GM21619 (cell line): ENCODE data around the gene TPP2.

Experiments used
- ATAC-seq: cut with Tn5 transposase; IDR thresholded peaks from one replicate; pipeline ENCODE4 v1.9.1; 2021; ENCODE audit not compliant: unreplicated experiment

Gene TPP2

DNA sequence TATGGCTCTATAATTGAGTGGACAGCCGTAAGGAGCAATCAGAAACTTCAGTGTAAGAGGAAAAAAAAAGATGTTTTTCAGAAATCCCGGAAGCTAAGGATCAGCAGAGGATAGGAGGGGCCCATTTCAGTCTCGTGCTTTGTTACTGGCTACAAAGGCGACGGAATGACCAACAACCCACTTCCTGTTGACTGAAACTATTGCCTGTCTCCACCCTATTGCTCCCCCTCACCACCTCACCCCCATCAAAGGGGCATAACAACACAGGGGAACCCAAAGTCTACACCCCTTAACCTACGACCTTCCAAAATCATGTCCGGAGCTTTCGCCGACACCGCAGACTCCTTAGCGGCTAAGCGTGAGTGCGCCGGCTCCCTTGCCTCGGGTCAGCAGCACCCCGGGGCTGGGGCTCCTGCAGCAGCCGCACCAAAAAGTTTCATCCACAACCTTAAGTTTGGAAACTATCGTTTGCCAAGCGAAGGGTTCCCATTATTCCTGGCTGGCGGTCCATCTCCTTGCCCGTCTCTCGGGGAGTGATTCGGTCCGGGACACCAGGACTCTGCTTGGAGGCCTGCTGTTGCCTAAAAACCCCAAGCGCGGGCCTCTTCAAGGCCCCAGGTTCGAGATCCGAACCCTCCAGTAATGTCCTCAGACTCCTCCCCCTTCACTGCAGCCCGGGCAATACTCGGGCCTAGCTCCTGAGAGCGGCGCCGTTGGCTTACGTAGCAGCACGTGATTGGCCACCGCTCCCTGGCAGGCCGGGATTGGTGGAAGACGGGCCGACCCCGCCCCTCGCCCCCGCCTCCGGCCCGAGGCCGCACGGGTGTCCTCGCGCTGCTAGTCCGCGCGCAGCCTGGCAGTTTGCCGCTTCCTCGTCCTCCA lies at the start of gene TPP2:
Gene TPP2 (plus strand): TSS at position 840 of the 882 bp plus-strand sequence. CDS start 53 bp downstream, outside the sequence.
- peak; percentile 72 for ATAC-seq

DNA sequence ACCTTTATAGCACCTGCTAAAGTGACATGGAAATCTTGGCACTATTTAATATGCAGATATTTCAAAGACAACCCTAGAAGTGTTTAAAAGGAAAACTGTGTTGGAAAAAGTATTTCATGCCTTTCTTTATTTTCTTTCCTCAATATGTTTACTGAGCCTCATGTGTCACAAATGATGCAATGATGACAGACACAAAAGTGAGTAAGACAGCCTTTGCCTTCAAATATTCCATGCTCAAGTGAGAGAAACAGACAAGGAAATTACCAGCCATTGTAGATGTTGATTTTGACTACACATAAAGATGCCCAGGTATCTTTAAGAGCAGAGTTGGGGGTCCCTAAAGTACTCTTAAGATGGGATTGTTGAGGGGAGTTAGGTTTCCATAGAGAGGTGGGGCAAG lies 48.0 kb upstream of the TPP2 start:
- no peak for ATAC-seq

DNA sequence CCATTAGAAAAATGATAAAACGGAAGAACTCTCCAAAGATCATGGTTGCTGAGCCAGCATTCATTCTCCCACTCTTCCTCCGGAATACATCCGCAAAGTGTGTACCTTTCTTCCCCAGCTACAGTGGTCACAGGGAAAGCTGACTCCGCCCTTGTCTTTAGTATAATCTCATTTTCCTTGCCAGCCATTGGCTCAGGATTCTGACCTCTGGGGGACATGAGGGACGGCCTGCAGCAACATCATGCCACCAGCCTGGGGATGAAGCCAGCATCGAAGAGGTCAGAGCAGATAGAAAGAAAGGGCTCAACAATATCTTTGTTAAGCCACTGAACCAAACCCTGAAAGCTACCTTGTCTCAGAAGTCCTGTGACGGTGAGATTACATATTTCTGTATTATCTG lies 46.3 kb upstream of the TPP2 start:
- no peak for ATAC-seq

DNA sequence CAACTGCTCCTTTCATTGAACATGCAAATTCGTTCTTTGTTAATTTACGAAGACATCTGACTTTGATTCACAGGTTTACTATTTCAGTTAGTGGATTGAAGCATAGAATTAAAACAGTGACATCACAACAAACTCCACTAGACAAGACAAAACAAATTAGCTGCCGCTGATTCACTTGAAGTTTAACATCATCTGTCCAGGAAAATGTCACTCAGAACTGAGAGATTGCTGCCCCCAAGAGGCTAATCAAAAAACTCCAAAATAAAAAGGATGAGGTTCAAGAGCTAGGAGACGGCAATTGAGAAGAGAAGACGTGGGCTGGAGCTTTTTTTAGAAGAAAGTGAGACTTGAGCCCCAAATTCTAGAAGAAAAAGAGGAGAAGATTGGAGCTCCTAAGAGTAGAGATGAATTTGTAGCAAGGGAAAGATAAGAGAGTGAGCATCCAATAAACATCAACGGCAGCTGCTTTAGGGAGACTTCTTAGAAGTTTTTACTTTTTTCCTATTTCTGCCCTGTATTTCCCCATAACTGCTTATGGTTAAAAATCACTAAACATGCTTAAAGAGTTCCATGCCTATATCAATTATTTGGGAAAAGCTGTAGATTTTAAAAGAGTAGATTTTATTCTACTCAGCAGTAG lies 40.8 kb upstream of the TPP2 start:
- ATAC-seq, result peak; percentile 73

DNA sequence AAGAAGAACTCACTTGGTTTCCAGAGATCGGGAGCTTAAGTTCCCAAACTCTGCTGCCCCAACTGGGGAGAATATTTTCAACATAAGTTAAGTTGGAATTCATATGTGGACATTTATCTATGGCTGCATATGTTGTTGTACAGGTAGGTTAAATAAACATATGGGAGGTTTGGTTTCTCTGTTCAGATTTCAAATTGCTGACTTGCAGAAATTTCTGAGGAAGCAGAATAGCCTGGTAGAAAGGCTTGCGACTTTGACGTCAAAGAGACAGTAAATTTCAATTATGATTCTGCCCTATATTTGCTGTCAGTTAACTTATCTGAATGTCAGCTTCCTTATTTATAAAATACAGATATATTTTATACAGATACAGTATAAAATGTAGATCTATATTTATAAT lies 40.0 kb upstream of the TPP2 start:
- no peak for ATAC-seq

DNA sequence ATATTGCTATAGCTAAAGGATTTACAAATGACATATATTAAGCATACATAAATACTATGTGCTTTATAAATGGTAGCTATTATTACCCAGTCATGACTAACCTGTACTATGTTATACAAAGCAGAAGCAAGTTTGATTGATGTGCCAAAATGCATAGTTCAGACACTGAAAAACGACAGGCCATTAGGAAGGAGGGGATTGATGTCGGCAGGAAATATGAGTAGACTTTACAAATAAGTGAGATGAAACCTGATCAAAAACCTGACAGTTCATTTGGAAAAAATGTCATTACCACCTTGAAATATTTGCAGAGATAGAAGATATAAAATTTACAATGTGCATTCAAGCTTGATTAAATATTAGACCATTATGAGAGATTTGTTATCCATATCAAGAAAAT lies 38.8 kb upstream of the TPP2 start:
- no peak for ATAC-seq

DNA sequence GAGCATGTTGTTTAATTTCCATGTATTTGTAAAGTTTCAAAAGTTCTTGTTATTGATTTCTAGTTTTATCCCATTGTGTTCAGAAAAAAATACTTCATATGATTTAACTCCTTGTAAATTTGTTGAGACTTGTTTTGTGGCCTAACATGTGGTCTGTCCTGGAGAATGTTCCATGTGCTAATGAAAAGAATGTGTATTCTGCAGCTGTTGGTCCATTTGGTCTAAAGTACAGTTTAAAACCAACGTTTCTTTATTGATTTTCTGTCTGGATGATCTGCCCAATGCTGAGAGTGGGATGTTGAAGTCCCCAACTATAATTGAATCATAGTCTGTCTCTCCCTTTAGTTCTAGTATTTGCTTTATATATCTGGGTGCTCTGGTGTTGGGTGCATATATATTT lies 34.9 kb upstream of the TPP2 start:
- no peak for ATAC-seq

DNA sequence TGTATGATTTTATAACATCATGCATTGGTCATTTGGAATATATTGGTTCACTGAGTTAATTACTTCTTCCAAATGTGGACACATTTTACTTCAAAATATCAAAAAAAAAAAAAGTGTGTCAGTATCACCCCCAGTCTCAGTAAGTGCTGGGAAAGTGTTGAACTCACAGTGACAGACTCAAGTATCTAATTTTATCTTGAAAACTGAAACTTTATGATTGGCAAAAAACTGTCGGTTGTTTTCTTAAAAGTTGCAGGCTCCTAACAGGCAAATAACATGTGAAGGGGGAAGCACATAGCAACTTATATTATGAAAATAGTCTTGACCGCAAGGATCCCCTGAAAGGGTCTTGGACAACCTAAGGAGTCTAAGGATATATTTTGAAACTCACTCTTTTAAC lies 33.5 kb upstream of the TPP2 start:
- ATAC-seq, result no peak

DNA sequence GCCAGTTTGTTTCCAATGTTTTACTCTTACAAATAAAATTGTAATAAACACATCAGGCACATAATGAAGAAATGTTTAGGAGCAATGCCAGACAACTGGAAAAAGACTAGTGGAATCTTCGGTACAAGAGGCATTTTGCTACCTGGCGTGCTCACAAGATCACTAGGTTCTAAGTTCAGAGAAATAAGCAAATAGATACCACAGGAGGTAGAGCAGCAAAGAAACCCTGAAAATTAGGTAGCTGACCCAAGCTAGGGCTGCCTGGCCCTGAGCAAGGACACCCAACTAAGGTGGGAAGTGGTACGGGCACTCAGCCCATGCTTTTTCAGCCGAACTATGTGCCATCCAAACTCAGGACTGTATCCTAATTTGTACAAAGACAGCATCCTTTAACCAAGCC lies 32.2 kb upstream of the TPP2 start:
- no peak for ATAC-seq

DNA sequence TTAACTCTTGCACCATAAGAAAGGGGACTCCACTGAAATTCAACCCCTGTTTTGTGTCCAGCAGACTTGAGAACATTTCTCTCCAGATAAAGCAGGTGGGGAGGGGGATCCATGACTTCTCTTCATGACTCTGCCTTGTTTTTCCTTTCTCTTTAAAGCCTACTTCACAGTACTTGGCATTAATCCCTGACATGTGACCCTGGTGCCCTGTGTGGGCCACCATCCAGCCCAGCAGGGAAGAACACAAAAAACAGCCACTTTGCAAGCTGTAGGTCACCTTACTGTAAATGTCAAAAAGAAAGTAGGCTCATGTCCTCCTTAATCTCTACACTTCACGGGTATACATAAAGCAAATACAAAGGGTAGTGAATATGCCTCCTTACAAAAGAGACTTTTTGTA lies 30.3 kb upstream of the TPP2 start:
- ATAC-seq, result no peak

DNA sequence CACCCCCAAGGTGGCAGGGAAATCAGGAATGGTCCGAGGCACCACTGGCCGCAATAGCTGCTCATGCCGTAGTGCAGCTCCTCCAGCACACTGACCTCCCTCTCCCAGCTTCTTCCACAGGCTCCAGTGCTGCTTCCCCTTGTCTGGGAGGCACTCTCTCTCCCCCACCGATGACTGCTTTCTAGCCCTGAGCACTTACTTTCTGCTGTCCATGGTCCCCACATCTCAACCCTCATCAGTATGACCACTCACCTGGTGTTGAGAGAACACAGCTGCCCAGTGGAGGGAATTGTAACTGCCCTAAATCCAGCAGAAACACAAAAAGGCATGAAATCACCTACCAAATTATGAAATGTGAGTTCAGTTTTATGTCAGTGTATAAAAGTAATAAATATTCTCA lies 28.9 kb upstream of the TPP2 start:
- ATAC-seq, result no peak

DNA sequence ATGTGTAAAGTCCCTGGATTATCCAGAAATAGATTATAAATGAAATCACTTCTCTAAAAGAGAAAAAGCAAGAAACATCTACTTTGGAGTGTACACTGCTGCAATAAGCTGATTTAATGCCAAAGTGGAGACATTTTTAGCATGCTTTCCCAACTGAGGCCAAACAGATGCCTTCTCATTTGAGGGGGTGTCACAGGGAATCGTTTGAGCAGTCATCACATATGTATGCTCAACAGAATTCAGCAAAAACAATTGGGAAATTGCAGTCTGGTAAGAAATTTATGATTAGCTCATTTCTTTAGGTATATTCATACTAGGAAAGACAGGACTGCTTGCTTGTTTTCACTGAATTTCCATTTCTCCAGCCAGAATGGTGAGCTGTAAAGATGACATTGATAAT lies 27.3 kb upstream of the TPP2 start:
- no peak for ATAC-seq

DNA sequence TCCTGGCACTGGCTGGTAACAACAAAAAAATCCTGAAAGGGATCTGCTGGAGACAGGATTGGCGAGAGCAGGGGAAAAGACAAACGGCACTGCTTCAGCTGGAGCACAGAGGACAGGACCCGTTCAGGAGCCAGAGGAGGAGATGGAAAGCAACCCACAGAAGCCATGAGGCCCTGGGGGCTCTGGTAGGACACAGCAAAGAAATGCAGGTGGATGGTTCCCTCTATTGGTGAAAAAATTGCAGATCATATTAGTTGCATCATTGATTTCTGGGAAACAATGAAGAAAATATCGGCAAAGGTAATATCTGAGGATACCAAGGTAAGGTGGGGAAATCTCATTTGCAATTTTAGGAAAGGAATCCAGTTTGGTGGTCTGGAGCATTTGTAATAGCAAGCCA lies 25.7 kb upstream of the TPP2 start:
- ATAC-seq, result no peak

DNA sequence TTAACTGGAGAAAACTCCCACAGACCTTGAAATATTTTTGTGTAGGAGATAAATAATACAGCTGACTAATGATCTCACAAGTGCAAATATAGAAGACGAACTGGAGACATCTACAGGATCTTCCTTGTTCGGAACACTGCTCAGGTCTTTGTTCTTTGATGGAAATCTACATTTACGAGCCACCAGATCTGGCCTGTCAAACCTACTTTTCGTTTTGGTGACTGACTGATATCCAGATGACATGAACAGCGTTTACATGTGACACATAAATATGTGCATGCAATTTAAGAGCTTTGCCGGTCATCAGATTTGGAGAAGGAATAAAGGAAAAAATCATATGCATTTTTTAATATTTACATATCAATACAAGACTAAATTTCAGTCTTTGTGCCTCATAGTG lies 24.5 kb upstream of the TPP2 start:
- ATAC-seq, result no peak

DNA sequence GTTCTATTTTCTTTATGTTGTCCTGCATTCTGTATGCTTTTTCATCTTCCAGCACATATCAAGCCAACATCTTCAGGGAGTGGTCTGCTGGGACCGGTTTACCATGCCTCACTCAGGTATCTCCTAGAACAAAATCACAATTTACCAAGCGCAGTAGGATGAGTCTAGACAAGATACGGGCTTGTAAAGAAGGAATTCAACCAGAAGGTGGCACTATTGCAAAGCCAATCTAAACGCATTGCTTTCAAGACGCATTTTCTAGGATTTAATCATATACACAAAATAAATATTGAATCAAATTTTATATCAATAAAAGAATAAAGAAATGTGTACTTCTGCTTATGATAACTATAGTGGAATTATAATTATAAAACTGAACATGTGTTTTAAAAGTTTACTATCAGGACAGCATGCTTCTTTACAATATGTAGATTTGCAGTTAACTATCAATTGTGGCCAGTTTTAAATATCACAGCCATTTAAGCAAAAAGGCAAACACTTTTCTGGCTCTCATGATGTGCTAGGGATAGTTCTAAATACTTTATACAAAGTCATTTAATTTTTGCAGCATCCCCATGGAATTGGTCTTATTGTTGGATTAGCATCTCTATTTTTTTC lies 16.1 kb upstream of the TPP2 start:
- peak; percentile 48 for ATAC-seq

DNA sequence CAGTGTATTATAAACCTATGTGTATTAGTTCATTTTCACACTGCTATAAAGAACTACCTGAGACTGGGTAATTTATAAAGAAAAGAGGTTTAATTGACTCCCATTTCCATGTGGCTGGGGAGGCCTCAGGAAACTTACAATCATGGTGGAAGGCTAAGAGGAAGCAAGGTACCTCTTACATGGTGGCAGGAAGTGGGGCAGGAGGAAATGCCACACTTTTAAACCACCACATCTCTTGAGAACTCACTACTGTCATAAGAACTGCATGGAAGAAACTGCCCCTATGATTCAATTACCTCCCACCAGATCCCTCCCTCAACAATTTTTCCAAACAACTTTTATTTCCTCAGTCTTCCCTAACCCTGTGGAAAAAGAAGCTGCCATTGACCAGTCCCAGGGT lies 14.5 kb upstream of the TPP2 start:
- ATAC-seq, result no peak

DNA sequence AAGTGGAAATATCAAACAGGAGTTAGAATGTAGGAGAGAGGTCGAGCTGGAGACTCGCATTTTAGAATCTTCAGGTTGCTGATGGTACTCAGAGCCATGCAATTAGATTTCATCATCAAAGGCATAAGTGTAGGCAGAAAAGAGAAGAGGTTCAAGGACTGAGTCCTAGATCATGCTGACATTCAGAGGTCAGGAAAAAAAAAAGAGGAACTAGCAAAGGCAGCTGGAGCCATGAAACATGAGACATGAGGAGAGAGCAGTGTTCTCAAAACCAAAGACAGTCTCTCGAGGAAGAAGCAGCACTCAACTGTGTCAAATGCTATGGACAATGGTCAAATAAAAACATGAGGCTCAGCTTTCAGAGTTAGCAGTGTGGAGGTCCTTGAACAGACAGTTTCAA lies 12.4 kb upstream of the TPP2 start:
- ATAC-seq, result peak; percentile 61

DNA sequence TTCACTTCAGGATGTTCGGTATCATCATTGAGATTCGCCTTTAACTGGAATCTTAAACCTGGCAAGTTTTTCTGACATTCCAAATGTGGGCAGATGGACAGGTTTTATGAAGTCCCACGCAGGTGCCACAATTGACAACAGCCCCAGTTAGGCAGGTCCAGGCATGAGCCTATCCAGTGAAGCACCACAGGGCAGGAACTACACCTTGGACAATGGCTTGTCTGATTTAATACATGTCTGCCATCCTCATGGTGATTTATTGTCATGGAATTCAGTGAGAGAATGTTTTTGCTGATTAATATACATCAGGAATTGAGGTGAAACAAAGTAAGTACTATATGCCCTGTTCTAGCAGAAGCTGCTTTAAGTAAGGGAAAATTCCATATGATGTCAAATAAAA lies 10.2 kb upstream of the TPP2 start:
- ATAC-seq, result no peak

DNA sequence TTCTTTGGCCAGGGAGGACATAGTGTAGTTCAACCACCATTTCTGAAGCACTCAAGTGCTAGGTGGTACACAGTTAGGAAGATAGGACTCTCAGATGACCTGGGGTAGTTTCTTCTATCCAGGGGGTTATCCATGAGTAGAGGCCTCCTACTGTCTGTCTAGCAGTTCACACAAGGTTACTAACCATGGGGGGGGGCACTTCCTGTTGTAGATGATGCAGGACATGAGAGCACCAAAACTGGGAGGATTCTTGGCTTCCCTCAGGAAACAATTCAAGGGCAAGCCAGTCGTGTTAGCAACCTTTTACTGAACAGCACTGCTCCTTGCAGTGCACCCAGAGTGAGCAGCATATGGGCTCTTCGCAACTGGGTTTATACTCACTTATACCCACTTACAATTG lies 8.9 kb upstream of the TPP2 start:
- no peak for ATAC-seq

DNA sequence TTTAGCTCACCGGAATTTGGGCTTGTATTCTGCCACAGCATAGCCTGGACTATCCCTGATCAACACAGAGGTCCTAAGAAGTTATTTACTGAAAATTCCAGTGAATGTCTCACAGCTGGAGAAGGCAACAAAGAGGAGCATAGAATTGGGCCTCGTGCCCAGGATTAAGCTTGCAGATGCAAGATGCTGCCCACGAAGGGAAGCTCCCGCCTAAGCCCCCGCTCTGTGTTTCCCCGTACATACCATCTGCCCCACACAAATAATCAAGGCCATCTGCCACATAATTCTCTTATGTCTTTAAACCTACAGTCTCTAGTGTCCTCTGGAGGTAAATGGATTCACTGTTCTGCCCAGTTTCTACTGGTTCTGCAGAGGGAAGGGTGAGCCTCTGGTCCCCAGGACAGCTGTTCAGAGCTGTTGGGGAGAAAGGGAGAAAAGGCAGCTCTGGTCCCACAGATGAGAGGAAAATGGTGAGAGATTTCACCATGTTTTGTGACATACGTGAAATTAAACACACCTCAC lies 7.4 kb upstream of the TPP2 start:
- no peak for ATAC-seq

DNA sequence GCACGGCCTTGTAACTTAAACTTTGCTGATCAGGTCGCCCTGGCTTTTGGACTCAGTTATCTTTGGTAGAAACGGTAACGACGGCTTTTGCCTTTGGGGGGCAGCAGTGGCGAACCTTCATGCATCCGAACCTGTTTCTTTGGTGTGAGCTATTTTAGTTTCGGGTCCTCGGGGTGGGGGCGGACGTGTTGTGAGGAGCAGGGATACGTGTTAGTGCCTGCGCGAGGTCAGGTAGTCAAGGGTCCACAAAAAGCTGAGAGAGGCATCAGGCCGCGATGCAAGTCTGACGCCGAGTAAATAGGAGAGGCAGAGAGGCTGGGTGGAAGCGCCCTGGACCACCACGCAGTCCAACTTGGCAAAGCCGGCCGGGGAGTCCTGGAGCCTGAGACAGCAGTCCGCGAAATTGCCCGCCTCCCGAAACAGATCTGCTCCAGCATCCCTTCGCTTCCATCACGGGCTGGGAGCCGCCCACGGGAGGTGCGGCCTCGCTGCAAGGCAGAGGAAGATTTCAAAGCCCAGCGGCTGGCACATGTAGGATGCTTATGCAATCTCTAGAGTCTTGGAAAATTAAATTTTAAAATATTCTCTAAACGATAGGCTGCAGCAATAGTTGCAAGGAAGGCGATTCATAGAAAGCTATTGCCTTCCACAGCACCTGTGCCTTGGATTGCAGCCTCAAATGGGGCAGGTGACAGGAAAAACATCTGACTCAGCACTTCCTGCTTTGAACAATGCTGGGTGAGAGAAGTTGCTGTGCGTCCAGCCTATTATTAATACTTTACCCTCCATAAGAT lies 4.6 kb upstream of the TPP2 start:
- ATAC-seq, result peak; percentile 40
